Ovary (tissue), 3 donors: ENCODE results near the gene WBP2NL.

Experiments used
- CTCF ChIP-seq, 3 donors: fragments of 450-650 bp in 2 of 3; fragments of 200-600 bp in 1 of 3; IDR thresholded peaks; one replicate each; pipeline versions ENCODE4 v1.5.1 to v1.8.0; 2016 to 2022; ENCODE audit warnings: antibody characterized with exemption in 3 of 3, mild to moderate bottlenecking in 1 of 3
- EP300 ChIP-seq: sonication (generic); formaldehyde crosslinking; IDR thresholded peaks from one replicate; pipeline ENCODE4 v1.6.1; 2017; ENCODE audit warnings: antibody characterized with exemption
- donor health status: DM: no; HTN: no; CAD: no.

GRCh38 chr22:42067671-42068251 is 69.2 kb downstream of the WBP2NL start:
- no peak for TF ChIP-seq CTCF (IDR thresholded peaks at IDR 0.05)
- TF ChIP-seq EP300 = no peak
